ENCODE data around the gene DYTN.
"Not testable (repeated sequence)": the region's sequence is repeated elsewhere in the genome, so short reads cannot be mapped to it uniquely, and the experiment has no call there.

The DYTN gene, protein sequence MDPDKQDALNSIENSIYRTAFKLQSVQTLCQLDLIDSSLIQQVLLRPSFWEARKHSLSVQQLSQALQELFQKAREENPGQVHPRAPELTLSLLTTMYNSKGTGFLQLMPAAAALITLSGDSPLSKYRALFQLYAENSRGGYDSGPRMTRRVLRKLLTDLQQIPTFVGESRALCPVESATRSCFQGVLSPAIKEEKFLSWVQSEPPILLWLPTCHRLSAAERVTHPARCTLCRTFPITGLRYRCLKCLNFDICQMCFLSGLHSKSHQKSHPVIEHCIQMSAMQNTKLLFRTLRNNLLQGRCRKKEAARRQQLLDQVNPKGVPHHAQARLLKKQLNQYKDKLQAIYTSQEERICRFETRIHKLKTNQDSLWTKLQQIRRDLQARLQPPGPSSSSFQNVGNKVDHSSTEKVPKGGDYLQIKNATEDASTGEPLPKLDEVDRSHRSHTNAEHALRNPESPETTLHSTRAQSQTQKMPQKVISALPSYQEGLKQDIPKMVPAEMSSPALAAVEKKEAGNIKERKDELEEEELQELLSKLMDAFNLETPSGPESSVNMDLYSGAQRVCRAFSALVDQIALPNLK

GRCh38 chr2:206718296-206718695, at the start of gene DYTN:
DYTN (minus strand) TSS chr2:206718396; CDS start chr2:206718279, 117 bp downstream.
- DNase-seq, result no peak

DNA sequence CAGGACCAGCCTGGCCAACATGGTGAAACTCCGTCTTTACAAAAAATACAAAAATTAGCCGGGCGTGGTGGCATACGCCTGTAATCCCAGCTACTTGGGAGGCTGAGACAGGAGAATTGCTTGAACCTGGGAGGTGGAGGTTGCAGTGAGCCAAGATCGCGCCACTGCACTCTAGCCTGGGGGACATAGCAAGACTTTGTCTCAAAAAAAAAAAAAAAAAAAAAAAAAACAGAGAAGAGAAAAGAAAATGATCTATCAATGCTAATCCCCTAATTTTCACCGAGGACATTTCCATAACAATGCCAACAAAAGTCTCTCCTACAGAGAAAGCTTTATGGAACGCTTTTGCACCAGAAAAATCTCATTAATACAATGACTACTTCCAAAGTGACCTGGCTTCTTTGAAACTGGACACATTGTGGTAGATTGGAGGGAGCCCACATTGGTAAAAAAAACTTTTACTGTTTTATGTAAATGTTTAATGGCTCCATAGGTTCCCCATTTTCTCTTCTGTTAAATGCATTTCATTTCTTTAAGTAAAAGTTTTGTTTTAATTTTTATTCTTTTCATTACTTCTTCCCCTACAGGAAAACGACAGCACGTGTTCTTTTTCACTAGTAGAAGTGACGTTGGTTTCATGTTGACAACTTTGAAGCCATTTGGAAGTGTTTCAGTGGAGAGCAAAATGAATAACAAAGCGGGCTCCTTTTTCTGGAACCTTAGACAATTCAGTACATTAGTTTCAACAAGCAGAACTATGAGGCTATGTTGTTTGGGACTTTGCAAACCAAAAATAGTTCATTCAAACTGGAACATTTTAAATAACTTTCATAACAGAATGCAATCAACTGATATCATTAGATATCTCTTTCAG, 48.1 kb upstream of the DYTN start:
- no peak for DNase-seq

- DNase-seq, result peak; percentile 91
Observed at GRCh38 chr2:206765242-206766056, 47.3 kb upstream of the DYTN start, which contains the start of the genes FASTKD2 and MDH1B. FASTKD2 (plus strand) TSS chr2:206765606; CDS start chr2:206766694, 1,088 bp downstream. MDH1B (minus strand) TSS chr2:206765328; CDS start chr2:206765271, 57 bp downstream.

- DNase-seq, result no peak
Observed at GRCh38 chr2:206764673-206765241, 46.6 kb upstream of the DYTN start.

DNA sequence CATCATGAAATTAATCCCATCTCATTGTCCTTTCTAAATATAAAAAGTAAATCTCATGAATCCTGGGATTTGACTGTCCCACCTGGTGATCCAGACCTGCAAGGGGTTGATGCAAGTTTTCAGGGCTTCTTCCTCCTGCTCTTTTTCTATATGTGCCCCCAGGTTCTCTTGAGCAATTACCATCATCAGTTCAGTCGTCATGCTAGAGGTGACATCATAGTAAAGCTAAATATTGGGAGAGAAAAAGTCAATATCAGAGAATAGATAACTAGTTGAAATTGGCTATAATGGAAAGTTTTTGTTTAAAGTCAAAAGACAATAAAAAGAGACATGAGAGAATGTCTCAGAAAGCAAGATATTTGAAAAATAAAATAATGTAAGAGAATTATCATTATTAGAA, 38.6 kb upstream of the DYTN start:
- DNase-seq, result no peak

- no peak for DNase-seq
Observed at GRCh38 chr2:206740800-206741199, 22.6 kb upstream of the DYTN start.

DNA sequence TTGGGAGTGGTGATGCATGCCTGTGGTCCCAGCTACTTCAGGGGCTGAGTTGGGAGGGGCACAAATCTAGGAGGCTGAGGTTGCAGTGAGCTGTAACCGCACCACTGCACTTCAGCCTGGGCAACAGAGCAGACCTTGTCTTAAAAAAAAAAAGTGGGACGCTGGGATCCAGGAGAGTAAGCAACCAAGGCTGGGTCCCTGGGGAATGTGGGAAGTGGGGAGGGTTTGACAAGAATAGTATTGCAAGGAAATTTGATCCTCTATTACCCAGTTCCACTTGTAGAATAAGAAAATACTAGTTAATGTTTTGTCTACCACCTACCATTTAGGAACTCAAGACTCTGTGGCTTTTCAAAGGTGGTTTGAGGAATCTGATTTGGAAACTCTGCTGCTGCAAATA, 21.1 kb upstream of the DYTN start:
- DNase-seq, result no peak

- DNase-seq, result no peak
Observed at GRCh38 chr2:206736935-206737334, 18.7 kb upstream of the DYTN start.

- no peak for DNase-seq
Observed at GRCh38 chr2:206733341-206733740, 15.1 kb upstream of the DYTN start.

GRCh38 chr2:206728277-206729199, 10.3 kb upstream of the DYTN start:
- no peak for DNase-seq

- DNase-seq, result no peak
Observed at GRCh38 chr2:206727287-206727686, 9.1 kb upstream of the DYTN start.

- DNase-seq, result no peak
Observed at GRCh38 chr2:206723288-206723687, 5.1 kb upstream of the DYTN start.

DNA sequence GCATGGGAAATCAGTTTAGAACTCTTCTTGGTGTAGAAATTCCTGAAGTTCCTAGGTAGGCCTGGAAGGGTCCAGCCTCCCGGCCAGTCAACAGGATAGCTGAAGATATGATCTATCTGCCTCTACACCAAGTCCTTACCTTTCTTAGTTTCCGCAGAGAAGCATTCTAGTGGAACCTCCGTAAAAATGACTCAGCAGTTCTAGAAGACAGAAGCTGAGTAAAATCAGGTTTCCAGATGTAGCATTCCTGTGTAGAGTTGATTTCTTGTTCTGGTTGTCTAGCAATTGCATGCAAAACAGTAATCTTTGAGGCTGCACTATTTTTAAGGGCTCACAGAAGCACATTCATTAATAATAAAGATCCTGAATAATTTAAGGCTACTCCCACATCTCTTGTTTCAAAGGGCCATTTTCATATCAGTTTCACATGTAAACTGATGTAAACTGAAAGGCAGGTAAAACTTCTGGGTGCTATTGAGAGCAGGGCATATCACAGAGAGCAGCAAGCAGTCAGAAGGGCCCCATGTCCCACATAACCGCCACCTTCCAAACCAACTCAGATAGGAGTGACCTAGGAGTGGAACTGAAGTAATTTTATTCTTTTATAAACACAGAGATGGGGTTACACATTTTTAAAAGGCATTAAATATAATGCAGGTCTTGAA, 3.2 kb upstream of the DYTN start:
- no peak for DNase-seq

- DNase-seq, result no peak
Observed at GRCh38 chr2:206716623-206717022, 1.6 kb downstream of the DYTN start.

- DNase-seq, result not testable (repeated sequence)
Observed at GRCh38 chr2:206715183-206715582, 3.0 kb downstream of the DYTN start.

- DNase-seq, result no peak
Observed at GRCh38 chr2:206713746-206714145, 4.5 kb downstream of the DYTN start.

- no peak for DNase-seq
Observed at GRCh38 chr2:206708286-206708685, 9.9 kb downstream of the DYTN start.

GRCh38 chr2:206707164-206707701, 11.0 kb downstream of the DYTN start:
- no peak for DNase-seq

DNA sequence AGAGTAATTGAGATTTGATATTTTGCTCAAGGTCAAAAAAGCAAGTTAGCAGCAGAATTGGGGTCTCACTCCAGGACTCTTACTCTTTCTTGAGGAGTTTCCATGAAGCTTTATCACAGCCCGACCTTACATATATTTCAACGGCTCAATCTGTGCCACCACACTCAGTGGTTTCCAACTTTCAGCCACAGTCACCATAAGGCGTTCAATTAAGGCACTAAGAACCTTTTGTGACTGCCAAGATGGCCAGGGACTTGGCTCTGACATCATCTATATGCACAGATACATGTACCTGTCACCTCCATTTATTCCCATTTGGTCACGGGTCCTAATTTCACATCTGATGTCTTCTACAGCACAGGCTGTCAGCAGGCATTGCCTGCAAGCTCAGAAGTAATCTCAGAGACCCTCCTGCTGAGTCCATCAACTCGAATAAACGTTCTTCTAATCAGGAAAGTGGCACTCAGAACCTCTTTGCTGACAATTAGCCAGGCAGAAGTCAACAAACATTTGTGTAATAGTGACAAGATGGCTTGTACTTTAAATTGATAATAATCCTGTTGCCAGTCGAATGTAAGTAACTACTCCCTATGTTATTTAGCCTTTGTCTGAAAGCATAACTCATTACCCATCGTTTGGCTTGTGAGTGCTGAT, 16.1 kb downstream of the DYTN start:
- DNase-seq, result no peak

GRCh38 chr2:206700156-206700555, 18.0 kb downstream of the DYTN start:
- no peak for DNase-seq
